CD8-positive, alpha-beta memory T cell (primary cell): ENCODE data around the gene UFSP1. TPM values are rescaled to one million over a fixed set of nuclear protein-coding genes. Genes with fewer than 3 reads are reported as not detected.
A peak's percentile ranks its signal among the peaks of the same experiment; 100 is the strongest.

Experiments used
- CTCF ChIA-PET: fragments of 350-600 bp; sonication (Branson Sonifier 250); formaldehyde crosslinking; loops from one replicate; lab custom pipeline; 2021; ENCODE audit warnings: antibody characterized with exemption; lab: Charles Lee
- POLR2A ChIA-PET: fragments of 350-600 bp; sonication (Branson Sonifier 250); formaldehyde crosslinking; loops from one replicate; lab custom pipeline; 2021; ENCODE audit warnings: antibody characterized with exemption; lab: Charles Lee
- DNase-seq, 5 donors: peaks; one replicate each; pipeline versions ENCODE4 v3.0.0 to v3.0.0-alpha.2; 2020 to 2022; ENCODE audit warnings: mixed read lengths in 1 of 5
- H3K27ac ChIP-seq: one replicate; pipeline ENCODE4 v1.7.0; 2013; ENCODE audit warnings: low read depth, mild to moderate bottlenecking, low read length, moderate library complexity
- H3K27me3 ChIP-seq: 2 replicates; pipeline ENCODE4 v1.7.0; 2013; ENCODE audit warnings: low read length, mild to moderate bottlenecking; ENCODE audit not compliant: insufficient read depth, poor library complexity, severe bottlenecking
- H3K36me3 ChIP-seq: 2 replicates; pipeline ENCODE4 v1.7.0; 2013; ENCODE audit warnings: mild to moderate bottlenecking, low read length, moderate library complexity; ENCODE audit not compliant: insufficient read depth
- H3K4me1 ChIP-seq: 2 replicates; pipeline ENCODE4 v1.7.0; 2013; ENCODE audit warnings: mild to moderate bottlenecking, low read length, moderate library complexity; ENCODE audit not compliant: insufficient read depth
- H3K4me3 ChIP-seq: 2 replicates; pipeline ENCODE4 v1.7.0; 2013; ENCODE audit warnings: mild to moderate bottlenecking, low read length
- H3K9me3 ChIP-seq: 2 replicates; pipeline ENCODE4 v1.7.0; 2013; ENCODE audit warnings: mild to moderate bottlenecking, low read length
- H3K27ac Mint-ChIP-seq, 8 donors: one replicate each; pipeline ENCODE4 v1.8.0; 2020 to 2021; ENCODE audit warnings: mixed read lengths in 8 of 8, mild to moderate bottlenecking in 6 of 8, inconsistent platforms in 3 of 8, moderate library complexity in 3 of 8
- H3K27me3 Mint-ChIP-seq, 2 donors: one replicate each; pipeline ENCODE4 v1.8.0; 2020 to 2021; ENCODE audit warnings: mixed read lengths in 2 of 2, mild to moderate bottlenecking in 1 of 2, moderate library complexity in 1 of 2
- H3K36me3 Mint-ChIP-seq, 3 donors: one replicate each; pipeline ENCODE4 v1.8.0; 2020 to 2021; ENCODE audit warnings: mixed read lengths in 3 of 3, inconsistent platforms in 1 of 3, mild to moderate bottlenecking in 1 of 3
- H3K4me1 Mint-ChIP-seq, 3 donors: one replicate each; pipeline ENCODE4 v1.8.0; 2020 to 2021; ENCODE audit warnings: mixed read lengths in 3 of 3, inconsistent platforms in 1 of 3, mild to moderate bottlenecking in 1 of 3
- H3K4me3 Mint-ChIP-seq, 7 donors: one replicate each; pipeline ENCODE4 v1.8.0; 2020 to 2021; ENCODE audit warnings: mixed read lengths in 7 of 7, mild to moderate bottlenecking in 6 of 7, moderate library complexity in 4 of 7, inconsistent platforms in 2 of 7
- H3K9me3 Mint-ChIP-seq, 5 donors: one replicate each; pipeline ENCODE4 v1.8.0; 2020 to 2022; ENCODE audit warnings: mixed read lengths in 5 of 5, mild to moderate bottlenecking in 3 of 5, moderate library complexity in 2 of 5, inconsistent platforms in 1 of 5
- polyA plus RNA-seq: library from polyadenylated mRNA; unstranded; fragments of 300-500 nt; fragmentation: Illumina TruSeq; gene quantifications from one replicate; pipeline ENCODE4 v1.2.3, GENCODE V29; 2021
- total RNA-seq, 2 experiments: library from RNA; stranded (reverse); gene quantifications; one replicate each; pipeline ENCODE4 v1.2.3, GENCODE V29; 2021

Gene UFSP1
- total and polyA plus RNA-seq, 3 experiments from 2014 or later, result 2.1 to 4.0 (median 3.1) TPM

DNA sequence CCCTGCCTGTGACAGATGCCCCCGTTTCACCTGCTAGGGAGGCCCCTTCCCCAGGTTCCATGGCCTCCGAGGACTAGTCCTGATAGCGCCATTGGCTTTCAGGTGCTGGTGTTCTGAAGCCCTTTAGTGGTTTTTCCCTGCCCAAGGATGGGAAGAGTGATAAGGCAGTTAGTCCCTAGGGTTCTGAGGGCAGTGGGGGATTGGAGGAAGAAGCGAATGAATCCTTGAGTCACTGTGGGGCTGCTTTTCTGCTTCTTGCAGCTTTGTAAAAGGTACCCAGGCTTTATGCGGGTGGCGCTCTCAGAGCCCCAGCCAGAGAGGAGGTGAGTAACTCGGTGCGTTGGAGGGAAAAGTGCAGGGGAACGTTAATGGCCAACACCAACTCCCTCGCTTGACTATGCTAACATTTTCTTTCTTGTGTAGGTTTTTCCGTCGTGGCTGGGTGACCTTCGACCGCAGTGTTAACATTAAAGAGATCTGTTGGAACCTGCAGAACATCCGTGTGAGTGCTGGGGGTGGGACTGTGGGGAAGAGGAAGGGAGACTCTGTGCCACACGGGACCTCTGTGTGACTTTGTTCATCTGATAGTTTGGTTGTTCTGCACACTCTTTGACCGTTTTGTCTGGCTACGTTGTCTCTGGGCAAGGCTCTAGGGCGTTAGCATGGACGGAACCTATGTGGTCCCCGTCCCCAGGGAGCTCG, 3.9 kb downstream of the UFSP1 start:
- Mint-ChIP-seq H3K36me3 (peaks cover 24 to 80% (median 24%) of the 10 kb centered on the region in 3 donors), H3K27ac (peak overlapping the region; percentile 64 to 98 (median 91)), H3K9me3 (no peaks in the 10 kb centered on the region), H3K4me1 (peaks cover 39 to 65% (median 58%) of the 10 kb centered on the region in 3 donors), H3K27me3 (no peaks in the 10 kb centered on the region), H3K4me3 (peak overlapping the region; percentile 33 to 93 (median 75))
- ChIA-PET POLR2A (interaction anchor here (0.6 to 5.1 kb wide), 3 partner anchors 9 to 784 kb away, joined by 7 to 102 read pairs (median 8); partner anchors contain the start of gene SRRT), CTCF (interaction anchor here (1.9 to 6.3 kb wide), 3 partner anchors 9 to 174 kb away, joined by 6 to 48 read pairs (median 7); partner anchors contain the start of genes SLC12A9 and SRRT)
- Histone ChIP-seq H3K36me3 (peaks cover 61% of the 10 kb centered on the region), H3K4me1 (peaks cover 40% of the 10 kb centered on the region), H3K27me3 (no peaks in the 10 kb centered on the region), H3K27ac (peak overlapping the region; percentile 70), H3K9me3 (no peaks in the 10 kb centered on the region), H3K4me3 (no peak overlapping the region)
- DNase-seq, result peak in 1 of 5 donors; percentile 41

DNA sequence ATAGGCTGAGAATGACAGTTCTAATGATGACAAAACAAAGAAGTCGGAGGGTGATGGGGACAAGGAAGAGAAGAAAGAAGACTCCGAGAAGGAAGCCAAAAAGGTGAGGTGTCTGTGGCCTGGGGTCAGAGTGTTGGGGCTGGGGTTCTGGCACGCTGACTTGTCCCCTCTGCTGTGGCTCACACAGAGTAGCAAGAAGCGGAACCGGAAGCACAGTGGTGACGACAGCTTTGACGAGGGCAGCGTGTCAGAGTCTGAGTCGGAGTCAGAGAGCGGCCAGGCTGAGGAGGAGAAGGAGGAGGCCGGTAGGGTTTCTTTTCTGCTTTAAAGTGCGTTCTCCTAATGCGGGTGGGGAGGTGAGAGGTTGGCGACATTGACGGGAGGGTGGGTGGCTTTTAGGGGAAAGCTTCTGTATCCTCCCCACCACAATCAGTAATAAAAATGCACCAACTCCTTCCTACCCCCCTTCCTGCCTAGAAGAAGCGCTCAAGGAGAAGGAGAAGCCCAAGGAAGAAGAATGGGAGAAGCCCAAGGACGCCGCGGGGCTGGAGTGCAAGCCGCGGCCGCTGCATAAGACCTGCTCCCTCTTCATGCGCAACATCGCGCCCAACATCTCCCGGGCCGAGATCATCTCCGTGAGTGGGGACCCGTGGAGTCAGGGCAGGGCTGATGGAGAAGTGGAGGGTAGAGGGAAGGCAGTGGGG, 4.6 kb downstream of the UFSP1 start:
- DNase-seq, result peak in 4 of 5 donors; percentile 64 to 87 (median 78)
- peaks cover 0 to under 1% of the 10 kb centered on the region in 2 donors for H3K27me3 Mint-ChIP-seq
- Histone ChIP-seq H3K4me3 (no peak overlapping the region), H3K27ac (peak overlapping the region; percentile 70), H3K4me1 (peaks cover 33% of the 10 kb centered on the region), H3K9me3 (no peaks in the 10 kb centered on the region), H3K36me3 (peaks cover 61% of the 10 kb centered on the region), H3K27me3 (no peaks in the 10 kb centered on the region)
- POLR2A ChIA-PET, result interaction anchor here (0.6 to 1.0 kb wide), 2 partner anchors 10 to 783 kb away, joined by 7 to 8 read pairs; partner anchors contain the start of gene SRRT
- peaks cover 25 to 84% (median 26%) of the 10 kb centered on the region in 3 donors for H3K36me3 Mint-ChIP-seq
- CTCF ChIA-PET, result interaction anchor here (1.5 kb wide), 1 partner anchor 10 kb away, joined by 3 read pairs; no protein-coding TSS in a partner anchor
- H3K4me3 Mint-ChIP-seq, result peak overlapping the region; percentile 71 to 93 (median 78)
- peaks cover 38 to 64% (median 58%) of the 10 kb centered on the region in 3 donors for H3K4me1 Mint-ChIP-seq
- no peaks in the 10 kb centered on the region for H3K9me3 Mint-ChIP-seq
- peak overlapping the region; percentile 88 to 98 (median 92) for H3K27ac Mint-ChIP-seq

DNA sequence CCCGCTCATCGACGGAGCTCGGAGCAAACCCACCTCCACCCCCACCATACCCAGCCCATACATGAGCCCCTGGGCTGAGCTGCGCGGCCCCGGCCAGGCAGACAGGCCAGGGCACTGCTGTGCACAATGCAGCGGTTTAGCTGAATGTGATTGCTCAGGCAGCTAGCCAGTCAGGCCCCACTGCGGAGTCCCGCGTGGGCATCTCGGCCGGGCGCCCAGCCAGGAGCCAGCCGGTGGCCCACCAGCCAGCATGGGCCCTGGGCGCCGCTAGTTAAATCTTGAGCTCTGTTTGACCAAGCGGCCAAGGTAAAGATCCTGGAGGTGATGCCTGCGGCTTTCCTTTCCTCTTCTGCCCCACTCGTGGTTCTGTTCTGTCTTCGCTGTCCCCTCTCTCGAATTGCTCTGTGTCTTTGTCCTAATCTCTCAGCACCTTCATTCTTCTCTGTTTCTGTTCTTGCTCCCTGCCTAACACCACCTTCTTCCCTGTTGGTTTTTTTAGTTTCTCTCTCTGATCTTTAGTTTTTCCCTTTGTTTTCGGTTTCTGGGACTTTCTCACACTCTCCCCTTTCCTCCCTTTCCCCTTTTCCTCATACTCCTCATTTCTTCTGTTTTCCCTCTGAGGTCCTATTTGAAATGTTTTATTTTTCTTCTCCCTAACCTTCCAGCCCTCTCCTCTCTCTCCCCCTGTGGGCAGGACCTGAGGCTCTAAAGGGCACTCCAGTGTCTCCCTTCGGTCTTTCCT, 6.6 kb downstream of the UFSP1 start:
- Histone ChIP-seq H3K9me3 (no peaks in the 10 kb centered on the region), H3K36me3 (peaks cover 61% of the 10 kb centered on the region), H3K4me1 (peaks cover 24% of the 10 kb centered on the region), H3K27me3 (no peaks in the 10 kb centered on the region), H3K4me3 (no peak overlapping the region), H3K27ac (no peak overlapping the region)
- Mint-ChIP-seq H3K36me3 (peaks cover 25 to 94% (median 29%) of the 10 kb centered on the region in 3 donors), H3K9me3 (no peaks in the 10 kb centered on the region), H3K27ac (peak overlapping the region in 6 of 8 donors; percentile 79 to 98 (median 87)), H3K4me3 (peak overlapping the region in 1 of 7 donors; percentile 74), H3K4me1 (peaks cover 48 to 71% (median 70%) of the 10 kb centered on the region in 3 donors), H3K27me3 (peaks cover 0 to 2% of the 10 kb centered on the region in 2 donors)
- ChIA-PET POLR2A (no interaction called here), CTCF (no interaction called here)
- peak in 1 of 5 donors; percentile 41 for DNase-seq

DNA sequence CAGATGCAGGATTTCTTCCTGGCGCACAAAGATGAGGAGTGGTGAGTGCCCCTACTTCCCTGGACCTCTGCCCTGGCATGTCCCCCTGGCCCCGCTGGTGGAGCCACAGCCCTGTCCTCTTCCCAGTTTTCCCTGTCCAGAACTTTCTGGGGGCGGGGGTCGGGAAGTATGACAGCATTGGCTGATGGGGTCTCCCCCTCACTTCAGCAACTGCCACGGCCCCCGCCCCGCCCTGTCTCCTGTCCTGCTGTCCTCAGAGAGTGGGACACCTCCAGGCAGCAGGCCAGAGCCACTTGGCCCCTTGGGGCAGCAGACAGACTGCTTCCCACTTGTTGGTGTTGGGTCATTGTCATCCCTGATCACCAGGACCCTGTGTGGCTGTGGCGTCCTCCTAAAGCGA, 7.3 kb downstream of the UFSP1 start:
- Mint-ChIP-seq H3K27ac (peak overlapping the region in 3 of 8 donors; percentile 51 to 87 (median 51)), H3K36me3 (peaks cover 19 to 92% (median 23%) of the 10 kb centered on the region in 3 donors), H3K9me3 (no peaks in the 10 kb centered on the region), H3K4me1 (peaks cover 42 to 68% (median 67%) of the 10 kb centered on the region in 3 donors), H3K4me3 (no peak overlapping the region), H3K27me3 (peaks cover 0 to 2% of the 10 kb centered on the region in 2 donors)
- Histone ChIP-seq H3K27me3 (no peaks in the 10 kb centered on the region), H3K4me3 (no peak overlapping the region), H3K4me1 (peaks cover 17% of the 10 kb centered on the region), H3K27ac (no peak overlapping the region), H3K9me3 (no peaks in the 10 kb centered on the region), H3K36me3 (peaks cover 58% of the 10 kb centered on the region)
- CTCF ChIA-PET, result no interaction called here
- POLR2A ChIA-PET, result no interaction called here
- peak in 1 of 5 donors; percentile 37 for DNase-seq

DNA sequence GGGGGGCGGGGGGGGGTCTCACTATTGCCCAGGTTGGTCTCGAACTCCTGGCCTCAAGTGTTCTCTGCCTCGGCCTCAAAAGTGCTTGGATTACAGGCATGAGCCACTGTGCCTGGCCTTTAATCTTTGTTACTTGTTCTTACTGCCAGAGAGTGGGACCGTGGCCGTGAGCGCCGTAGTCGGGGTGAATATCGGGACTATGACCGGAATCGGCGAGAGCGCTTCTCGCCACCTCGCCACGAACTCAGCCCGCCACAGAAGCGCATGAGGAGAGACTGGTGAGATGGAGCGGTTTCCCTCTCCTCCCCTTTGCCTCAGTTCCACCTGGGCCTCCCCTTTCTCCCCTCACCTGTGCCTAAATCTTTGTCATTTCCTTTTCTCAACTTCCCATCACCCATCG, 8.4 kb downstream of the UFSP1 start:
- Histone ChIP-seq H3K27ac (no peak overlapping the region), H3K9me3 (no peaks in the 10 kb centered on the region), H3K36me3 (peaks cover 56% of the 10 kb centered on the region), H3K4me3 (no peak overlapping the region), H3K4me1 (peaks cover 17% of the 10 kb centered on the region), H3K27me3 (no peaks in the 10 kb centered on the region)
- ChIA-PET CTCF (no interaction called here), POLR2A (interaction anchor here (0.9 kb wide), 1 partner anchor 14 kb away, joined by 3 read pairs; the partner anchor contains the start of gene TRIP6)
- peak overlapping the region in 1 of 7 donors; percentile 74 for H3K4me3 Mint-ChIP-seq
- H3K9me3 Mint-ChIP-seq, result no peaks in the 10 kb centered on the region
- peak overlapping the region in 4 of 8 donors; percentile 14 to 89 (median 66) for H3K27ac Mint-ChIP-seq
- H3K4me1 Mint-ChIP-seq, result peaks cover 45 to 66% (median 66%) of the 10 kb centered on the region in 3 donors
- no peak for DNase-seq
- H3K27me3 Mint-ChIP-seq, result peaks cover 0 to 2% of the 10 kb centered on the region in 2 donors
- H3K36me3 Mint-ChIP-seq, result peaks cover 17 to 89% (median 21%) of the 10 kb centered on the region in 3 donors

DNA sequence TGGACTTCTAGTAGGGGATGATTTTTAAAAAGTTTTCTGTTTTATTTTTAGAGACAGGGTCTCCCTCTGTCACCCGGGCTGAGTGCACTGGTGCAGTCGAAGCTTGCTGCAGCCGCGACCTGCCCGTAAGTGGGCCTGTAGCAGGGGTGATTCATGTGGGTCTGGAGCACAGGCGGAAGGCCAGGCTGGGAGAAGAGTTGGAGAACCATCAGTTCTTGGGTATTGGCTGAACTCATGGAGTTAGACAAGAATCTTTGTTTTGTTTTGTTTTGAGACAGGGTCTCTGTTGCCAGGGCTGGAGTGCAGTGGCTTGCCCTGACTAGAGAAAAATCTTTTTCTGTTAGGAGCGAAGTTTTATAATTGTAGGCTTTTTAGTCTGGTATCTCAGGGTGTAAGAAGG, 8.9 kb downstream of the UFSP1 start:
- peaks cover 20% of the 10 kb centered on the region for H3K4me1 ChIP-seq
- Mint-ChIP-seq H3K36me3 (peaks cover 13 to 86% (median 17%) of the 10 kb centered on the region in 3 donors), H3K9me3 (no peaks in the 10 kb centered on the region), H3K4me3 (no peak overlapping the region), H3K27me3 (peaks cover 0 to 2% of the 10 kb centered on the region in 2 donors), H3K4me1 (peaks cover 46 to 65% (median 64%) of the 10 kb centered on the region in 3 donors), H3K27ac (peak overlapping the region in 3 of 8 donors; percentile 27 to 47 (median 44))
- H3K9me3 ChIP-seq, result no peaks in the 10 kb centered on the region
- ChIA-PET CTCF (no interaction called here), POLR2A (interaction anchor here (0.9 kb wide), 1 partner anchor 13 kb away, joined by 3 read pairs; the partner anchor contains the start of gene TRIP6)
- no peak for DNase-seq
- peaks cover 51% of the 10 kb centered on the region for H3K36me3 ChIP-seq
- H3K4me3 ChIP-seq, result no peak overlapping the region
- no peak overlapping the region for H3K27ac ChIP-seq
- no peaks in the 10 kb centered on the region for H3K27me3 ChIP-seq

DNA sequence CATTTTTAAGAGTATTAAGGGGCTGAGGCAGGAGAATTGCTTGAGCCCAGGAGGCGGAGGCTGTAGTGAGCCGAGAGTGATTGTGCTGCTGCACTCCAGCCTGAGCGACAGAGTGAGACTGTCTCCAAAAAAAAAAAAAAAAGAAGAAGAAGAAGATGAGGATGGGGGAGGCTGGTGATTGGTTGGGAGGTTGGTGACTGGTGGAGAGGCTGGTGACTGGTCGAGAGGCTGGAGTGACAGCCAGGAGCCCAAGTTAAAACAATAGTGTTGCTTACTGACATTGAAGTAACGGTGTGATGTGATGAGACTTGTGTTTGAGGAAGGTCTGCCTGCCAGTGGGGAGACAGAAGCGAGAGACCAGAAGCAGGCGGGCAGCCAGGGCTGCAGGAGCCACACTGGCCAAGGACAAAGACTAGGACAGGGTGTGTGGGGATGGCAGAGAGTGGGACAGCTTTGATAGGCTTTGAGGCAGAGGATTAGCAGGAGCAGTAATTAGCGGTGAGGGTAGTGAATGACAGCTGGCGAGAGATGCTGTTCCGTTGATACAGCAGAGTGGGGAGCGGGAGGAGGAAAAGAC, 9.7 kb downstream of the UFSP1 start:
- no peaks in the 10 kb centered on the region for H3K27me3 ChIP-seq
- Mint-ChIP-seq H3K4me1 (peaks cover 46 to 64% (median 64%) of the 10 kb centered on the region in 3 donors), H3K36me3 (peaks cover 7 to 84% (median 14%) of the 10 kb centered on the region in 3 donors), H3K27me3 (peaks cover 0 to 2% of the 10 kb centered on the region in 2 donors), H3K27ac (peak overlapping the region in 6 of 8 donors; percentile 42 to 92 (median 51)), H3K9me3 (no peaks in the 10 kb centered on the region), H3K4me3 (peak overlapping the region in 1 of 7 donors; percentile 16)
- no peaks in the 10 kb centered on the region for H3K9me3 ChIP-seq
- no peak for DNase-seq
- no peak overlapping the region for H3K4me3 ChIP-seq
- ChIA-PET POLR2A (interaction anchor here (0.6 to 0.9 kb wide), 2 partner anchors 12 to 451 kb away, joined by 3 to 6 read pairs; partner anchors contain the start of gene TRIP6), CTCF (no interaction called here)
- peaks cover 21% of the 10 kb centered on the region for H3K4me1 ChIP-seq
- no peak overlapping the region for H3K27ac ChIP-seq
- peaks cover 42% of the 10 kb centered on the region for H3K36me3 ChIP-seq
